Activated CD8-positive, alpha-beta memory T cell treated with anti-CD3 and anti-CD28 coated beads for 1 hour (primary cell): ENCODE measurements around the gene UBASH3B.

Source experiments
- DNase-seq, 2 donors: peaks; one replicate each; pipeline ENCODE4 v3.0.0-alpha.2; 2020; ENCODE audit warnings: low read depth in 1 of 2; ENCODE audit errors: extremely low read depth in 1 of 2

The UBASH3B gene

GRCh38 chr11:122751292-122752070, 96.0 kb downstream of the UBASH3B start:
- no peak for DNase-seq

DNA sequence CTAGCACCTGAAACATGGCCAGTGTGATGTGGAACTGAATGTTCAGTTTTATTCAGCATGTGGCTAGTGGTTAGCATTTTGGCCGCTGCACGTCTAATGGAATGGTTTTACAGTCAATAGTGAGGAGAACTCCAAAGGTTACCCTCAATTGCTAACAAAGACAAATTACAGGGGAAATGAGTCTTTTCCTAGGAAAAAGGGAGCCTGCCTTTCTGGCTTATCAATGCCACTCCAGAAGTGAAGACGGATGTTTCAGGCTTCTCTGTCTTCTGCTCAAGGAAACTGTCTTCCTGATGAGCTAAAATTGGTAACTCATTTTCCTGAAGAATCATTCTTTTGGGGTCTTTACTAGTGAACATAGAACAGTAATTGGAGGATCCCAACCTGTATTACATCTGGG, 98.5 kb downstream of the UBASH3B start:
- no peak for DNase-seq

DNA sequence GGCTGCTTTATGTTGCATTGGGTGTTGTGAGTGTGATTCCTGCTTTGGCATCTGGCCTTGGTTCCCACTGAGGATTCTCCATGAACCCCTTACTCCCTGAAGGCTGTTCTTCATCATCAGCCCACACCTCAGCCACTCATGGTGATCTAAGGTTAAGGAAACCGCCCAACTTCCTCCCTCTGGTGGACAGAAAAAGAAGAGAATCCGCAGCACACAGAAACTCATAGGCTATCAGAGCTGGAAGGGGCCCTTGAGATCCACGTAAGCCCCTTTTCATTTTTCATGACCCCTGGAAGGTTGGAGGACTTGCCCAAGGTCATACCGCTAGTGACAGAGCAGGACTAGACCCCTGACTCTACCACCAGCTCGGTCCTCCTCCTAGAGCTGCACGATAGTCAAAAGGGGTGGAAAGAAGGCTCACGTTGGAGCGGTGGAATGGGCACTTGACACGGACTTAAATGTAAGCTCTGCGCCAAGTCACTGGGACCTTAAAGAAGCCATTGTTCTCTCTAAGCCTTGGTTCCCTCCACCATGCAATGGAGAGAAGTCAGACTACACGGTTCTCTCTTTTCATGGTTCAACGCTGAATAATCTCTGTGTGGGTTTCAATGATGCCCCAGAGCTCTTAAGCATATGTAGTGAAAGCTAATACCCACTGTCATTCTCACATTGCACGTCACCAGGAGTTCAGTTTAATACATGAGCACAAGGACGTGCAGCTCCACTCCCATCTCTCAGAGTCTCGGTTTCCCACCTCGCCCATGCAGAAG, 99.2 kb downstream of the UBASH3B start:
- DNase-seq, result no peak

- DNase-seq, result no peak
Observed at GRCh38 chr11:122755409-122755808, 99.9 kb downstream of the UBASH3B start.

GRCh38 chr11:122755941-122756340, 100.4 kb downstream of the UBASH3B start:
- no peak for DNase-seq

- peak in 1 of 2 donors; percentile 25 for DNase-seq
Observed at GRCh38 chr11:122756417-122756816, 100.9 kb downstream of the UBASH3B start.

- DNase-seq, result no peak
Observed at GRCh38 chr11:122757201-122757600, 101.7 kb downstream of the UBASH3B start.

DNA sequence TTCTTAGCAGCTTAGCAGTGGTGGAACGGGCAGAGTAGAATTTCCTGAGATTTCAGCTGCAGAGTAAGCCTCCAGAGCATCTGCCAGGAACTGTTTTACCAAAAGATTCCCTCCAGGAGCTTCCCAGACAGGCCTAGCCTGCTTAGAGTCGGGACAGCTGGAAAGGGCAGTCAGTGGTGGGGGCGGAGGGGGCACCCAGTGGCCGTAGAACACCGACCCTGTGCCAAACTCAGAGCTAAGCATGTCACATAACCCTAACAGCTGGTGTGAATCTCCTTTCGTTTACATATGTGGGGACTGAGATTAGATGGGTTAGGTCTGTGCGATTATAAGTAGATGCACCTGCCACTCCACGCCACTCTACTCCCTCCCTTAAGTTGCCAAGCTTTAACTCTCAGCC, 102.8 kb downstream of the UBASH3B start:
- DNase-seq, result no peak

- no peak for DNase-seq
Observed at GRCh38 chr11:122758974-122759373, 103.5 kb downstream of the UBASH3B start.

DNA sequence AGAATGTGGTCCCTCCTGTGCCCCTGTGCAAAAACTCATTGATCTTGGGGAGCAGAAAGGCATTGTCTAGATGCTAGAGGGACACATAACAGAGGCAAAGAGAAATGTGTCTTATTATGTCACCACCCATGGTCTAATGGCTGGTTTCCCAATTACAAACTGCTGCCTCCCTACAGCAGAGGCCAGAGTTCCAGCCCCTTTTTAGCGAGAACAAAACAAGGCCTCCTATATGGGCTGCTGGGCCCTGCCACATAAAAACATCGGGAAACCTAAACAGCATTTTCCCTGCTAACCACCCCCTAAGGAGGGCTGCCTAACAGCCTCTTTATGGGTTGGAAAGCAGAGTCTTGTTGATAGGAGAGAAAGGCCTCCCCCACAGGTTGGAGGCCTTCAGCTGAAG, 107.6 kb downstream of the UBASH3B start:
- DNase-seq, result no peak

GRCh38 chr11:122764371-122765090, 109.0 kb downstream of the UBASH3B start:
- no peak for DNase-seq

DNA sequence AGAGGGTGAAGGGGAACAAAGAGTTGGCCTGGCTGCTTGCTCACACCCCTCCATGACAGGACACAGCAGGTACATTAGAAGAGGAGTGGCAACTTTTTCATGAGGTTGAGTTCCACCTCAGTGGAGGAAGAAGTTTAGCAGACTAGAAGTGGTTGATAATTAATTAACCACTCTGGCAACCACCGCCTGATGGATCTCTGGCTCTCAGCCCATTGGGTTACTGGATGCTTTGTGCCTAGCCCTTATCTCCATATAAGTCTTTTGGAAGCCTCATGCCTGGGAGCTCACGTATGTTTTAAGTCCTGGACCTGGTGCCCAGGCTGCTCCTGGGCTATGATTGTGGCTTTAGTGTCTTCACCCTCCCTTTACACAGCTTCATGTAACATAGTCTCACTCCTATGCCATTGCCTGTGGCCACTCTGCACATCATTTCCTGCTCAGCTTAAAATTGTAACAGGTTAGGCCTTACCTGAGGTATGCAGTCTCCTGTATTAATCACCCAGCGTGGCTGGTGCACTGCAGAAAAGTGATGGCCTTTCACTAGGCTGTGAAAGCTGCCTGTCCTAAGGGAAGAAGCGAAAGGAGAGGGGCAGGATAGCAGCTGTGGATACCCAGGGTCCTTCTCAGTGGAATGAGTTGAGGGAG, 110.1 kb downstream of the UBASH3B start:
- no peak for DNase-seq

- no peak for DNase-seq
Observed at GRCh38 chr11:122769126-122769780, 113.7 kb downstream of the UBASH3B start.

DNA sequence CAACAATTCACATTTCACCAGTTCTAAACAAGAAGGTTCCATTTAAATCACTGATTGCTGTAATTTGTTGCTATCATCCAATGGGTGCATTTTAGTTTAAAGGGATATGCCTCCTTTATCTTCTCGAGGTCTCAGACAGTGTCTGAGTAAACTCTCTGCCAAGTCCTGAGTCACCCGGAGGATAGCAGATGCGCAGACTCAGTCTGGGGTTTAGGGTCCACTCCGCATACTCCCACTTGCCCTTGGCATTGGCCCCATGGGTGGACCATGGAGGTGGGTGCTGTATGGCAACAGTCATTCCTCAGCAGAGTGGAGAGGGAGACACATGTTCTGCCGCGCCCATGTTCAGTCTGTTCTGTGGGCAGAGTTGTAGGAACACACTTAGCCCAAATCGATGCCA, 117.4 kb downstream of the UBASH3B start:
- no peak for DNase-seq

DNA sequence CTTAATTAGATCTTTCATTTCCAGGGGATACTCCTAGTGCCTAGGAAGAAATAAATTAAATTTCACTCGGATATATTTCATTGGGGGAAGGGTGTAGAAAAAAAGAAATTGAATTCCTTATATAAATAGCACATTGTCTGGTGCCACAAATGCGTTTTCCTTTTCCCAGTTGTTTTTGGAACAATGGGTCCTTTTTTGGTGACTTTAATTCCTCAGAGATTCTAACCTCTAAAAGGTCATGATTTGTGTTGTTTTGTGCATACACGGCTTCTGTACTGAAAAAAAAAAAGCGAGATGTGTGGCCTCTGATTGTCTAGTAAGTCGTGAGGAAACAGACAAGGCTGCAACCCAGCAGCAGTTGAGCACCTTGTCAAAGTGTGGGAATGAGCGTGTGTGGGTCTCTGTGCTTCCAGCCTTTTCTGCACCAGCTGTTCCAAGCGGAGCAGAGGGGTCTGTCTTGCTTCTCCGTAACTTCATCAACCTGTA, 118.3 kb downstream of the UBASH3B start:
- no peak for DNase-seq

DNA sequence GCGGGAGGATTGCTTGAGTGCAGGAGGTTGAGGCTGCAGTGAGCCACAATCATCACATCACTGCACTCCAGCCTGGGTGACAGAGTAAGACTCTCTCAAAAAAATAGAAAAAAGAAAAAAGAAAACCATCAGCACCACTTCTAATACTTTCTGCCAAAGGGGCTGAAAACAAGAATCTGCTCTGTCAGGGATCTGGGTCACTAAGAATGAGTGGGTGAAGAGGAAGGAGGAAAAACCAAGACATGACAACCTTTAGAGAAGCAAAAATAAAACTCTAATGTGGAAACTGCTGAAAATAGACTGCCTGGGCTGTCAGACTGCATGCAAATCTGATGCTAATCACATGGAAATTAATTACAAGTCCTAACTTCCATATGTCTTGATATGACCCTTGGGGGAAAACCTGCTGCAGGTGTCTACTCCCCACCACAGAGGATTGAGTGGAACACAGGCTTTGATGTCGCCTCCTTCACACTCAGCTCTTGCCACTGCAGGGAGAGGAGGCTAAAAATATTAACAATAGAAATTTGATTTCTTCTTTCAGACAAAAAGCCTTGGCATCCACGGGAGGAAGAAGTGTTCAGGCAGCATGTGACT, 120.3 kb downstream of the UBASH3B start:
- DNase-seq, result no peak

- DNase-seq, result no peak
Observed at GRCh38 chr11:122776546-122776945, 121.0 kb downstream of the UBASH3B start.

DNA sequence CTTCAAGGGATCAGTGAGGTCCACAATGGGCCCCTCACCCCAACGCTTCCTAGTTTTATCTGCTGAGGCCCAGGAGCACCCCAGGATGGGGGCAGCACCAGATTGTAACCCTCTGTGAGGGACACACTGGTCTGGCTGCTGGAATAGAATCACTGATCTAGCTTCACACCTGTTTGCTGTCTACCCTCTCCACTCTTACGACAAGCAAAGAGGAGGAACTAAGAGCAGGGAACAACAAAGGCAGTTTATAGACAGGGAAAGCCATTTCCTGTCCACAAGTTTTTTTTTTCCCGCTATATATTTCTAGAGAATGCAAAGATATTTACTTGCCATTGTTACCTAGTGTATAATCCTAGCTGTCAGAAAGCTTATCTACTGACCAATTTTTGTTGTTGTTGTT, 121.8 kb downstream of the UBASH3B start:
- DNase-seq, result no peak

DNA sequence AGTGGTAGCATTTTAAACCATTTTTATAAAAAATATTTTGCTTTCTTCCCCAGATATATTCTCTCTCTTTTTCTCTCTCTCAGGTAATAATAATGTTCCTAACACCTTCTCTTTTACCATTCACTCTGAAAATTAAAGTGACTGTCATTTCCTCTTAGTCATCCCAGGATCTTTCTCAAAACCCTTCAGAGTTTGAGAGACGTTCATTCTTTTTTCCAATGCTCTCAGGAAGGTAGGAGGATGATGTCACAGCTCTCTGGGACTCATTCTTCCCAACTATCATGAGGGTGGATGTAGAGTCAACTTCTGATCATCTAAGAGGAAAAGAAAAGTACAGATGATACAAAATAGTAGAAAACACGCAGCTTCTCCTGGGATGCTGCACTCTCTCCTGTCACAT, 122.6 kb downstream of the UBASH3B start:
- DNase-seq, result no peak

DNA sequence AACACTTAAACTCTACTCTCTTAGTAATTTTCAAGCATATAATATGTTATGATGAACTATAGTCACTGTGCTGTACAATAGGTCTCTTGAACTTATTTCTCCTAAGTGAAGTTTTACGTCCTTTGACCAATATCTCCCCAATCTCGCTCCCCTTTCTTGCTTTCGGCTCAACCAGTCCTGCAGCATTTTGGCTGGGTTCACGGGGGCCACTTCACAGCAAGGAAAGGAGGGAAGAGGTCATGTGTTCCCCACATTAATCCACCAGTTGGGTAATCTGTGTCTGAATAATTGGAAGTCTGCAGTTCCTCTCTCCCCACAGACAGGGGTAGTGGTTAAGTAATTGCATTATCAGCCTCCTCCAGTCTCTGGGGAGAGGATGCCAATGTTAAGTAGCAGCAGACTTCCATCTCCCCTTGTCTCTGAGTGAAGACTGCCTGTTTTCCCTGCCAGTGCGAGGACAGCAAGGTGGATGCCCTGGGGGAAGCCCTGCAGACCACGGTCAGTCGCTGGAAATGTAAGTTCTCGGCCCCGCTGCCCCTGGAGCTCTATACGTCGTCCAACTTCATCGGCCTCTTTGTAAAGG, 123.6 kb downstream of the UBASH3B start:
- DNase-seq, result no peak
